Measurements from ENCODE around the gene OR51V1.
"Not testable (repeated sequence)": the region's sequence is repeated elsewhere in the genome, so short reads cannot be mapped to it uniquely, and the experiment has no call there.

The OR51V1 gene

DNA sequence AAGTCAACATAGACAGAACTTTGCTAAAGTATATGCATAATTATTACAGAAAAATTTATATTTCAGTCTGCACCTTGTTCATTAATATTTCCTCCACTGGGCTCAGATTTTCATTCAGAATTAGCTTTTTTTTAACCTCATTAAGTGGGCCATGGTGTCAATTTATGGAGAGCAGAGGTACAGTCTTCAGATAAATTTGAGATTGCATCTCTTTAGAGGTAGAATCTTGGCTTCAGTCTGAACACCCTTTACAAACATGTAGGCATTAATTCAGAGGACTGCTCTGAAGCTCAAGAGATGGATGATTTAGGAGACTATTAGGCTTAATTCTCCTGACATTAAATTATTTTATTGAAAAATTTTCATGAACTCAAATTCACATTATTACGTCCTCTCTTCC lies 29.8 kb upstream of the OR51V1 start:
- DNase-seq (ENCODE audit: low read depth): no peak

DNA sequence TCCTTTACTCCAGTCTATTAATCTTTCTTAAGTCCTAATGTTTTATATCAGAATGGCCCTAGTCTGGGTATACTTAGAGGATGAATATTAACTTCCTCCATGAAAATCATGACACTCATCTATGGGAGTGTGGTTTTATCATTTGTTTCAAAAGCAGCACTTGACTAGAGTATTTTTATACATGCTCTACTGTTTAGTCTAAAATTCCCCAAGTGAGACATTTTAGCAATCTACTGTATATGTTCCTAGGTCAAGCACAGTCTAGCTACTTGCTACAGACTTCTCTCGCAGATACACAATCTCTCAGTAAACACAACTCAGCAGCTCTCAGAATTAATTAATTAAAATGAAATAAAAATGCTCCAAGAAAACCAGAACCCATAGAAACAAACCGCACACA lies 29.3 kb upstream of the OR51V1 start:
- DNase-seq (ENCODE audit: low read depth): no peak

DNA sequence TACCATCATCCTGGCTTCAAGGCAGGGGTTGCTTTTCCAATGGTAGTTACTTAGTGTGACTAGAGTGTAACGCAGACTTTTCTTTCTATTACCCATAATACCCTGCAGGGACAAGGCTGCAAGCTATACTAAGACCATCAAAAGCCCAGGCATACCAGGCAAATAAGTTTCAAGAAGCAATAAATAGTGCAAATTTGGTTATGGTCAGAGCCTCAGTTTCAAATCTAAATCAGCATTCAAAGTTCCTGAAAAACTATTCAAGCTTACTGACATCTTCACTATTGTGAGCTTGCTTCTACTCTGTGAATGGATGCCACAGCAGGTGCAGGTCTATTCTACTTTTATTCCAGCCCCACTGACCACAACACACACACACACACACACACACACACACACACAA lies 28.9 kb upstream of the OR51V1 start:
- DNase-seq (ENCODE audit: low read depth): no peak

DNA sequence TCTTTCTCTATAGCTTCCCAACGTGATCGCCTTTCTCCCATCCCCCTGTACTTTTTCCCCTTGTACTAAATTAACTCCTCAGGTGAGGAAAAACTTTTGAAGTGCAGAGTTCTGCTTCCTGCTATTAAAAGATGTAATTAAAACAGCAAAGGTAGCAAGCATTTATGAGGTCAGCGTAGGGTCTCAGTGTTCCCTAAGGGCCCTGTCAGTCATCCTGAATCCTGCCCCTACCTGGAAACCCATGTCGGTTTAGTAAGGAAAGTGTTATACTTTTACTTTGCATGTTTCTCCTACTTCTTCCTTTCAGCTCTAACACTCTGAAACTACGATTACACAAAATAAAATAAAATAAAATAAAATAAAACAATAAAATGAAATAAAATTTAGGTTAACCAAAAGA lies 27.6 kb upstream of the OR51V1 start:
- no peak for DNase-seq (ENCODE audit: low read depth)

DNA sequence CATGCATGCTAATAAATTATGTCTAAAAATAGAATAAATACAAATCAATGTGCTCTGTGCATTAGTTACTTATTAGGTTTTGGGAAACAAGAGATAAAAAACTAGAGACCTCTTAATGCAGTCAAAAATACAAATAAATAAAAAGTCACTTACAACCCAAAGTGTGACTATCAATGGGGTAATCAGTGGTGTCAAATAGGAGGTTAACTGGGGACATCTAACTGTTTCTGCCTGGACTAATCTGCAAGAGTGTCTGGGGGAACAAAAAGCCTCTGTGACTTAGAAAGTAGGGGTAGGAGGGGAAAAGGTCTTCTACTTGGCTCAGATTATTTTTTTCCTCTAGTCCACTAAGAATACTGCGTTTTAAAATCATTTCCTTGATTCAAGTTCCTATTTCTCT lies 27.2 kb upstream of the OR51V1 start:
- no peak for DNase-seq (ENCODE audit: low read depth)

DNA sequence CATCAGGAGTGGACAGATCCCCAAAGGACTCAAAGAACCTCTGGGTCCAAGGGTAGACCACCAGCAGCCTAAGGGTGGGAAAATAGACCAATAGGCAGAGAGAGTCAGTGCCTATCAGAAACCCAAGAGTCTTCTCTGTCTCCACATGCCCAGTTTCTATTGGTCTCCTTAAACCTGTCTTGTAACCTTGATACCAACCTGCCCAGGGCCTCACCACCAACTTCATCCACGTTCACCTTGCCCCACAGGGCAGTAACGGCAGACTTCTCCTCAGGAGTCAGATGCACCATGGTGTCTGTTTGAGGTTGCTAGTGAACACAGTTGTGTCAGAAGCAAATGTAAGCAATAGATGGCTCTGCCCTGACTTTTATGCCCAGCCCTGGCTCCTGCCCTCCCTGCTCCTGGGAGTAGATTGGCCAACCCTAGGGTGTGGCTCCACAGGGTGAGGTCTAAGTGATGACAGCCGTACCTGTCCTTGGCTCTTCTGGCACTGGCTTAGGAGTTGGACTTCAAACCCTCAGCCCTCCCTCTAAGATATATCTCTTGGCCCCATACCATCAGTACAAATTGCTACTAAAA lies 26.3 kb upstream of the OR51V1 start, which contains the start of gene HBB:
Gene HBB, minus strand, starts transcription at position 340 of the 579 bp plus-strand sequence. Its CDS starts 50 bp downstream, at position 290.
- DNase-seq (ENCODE audit: low read depth): no peak

DNA sequence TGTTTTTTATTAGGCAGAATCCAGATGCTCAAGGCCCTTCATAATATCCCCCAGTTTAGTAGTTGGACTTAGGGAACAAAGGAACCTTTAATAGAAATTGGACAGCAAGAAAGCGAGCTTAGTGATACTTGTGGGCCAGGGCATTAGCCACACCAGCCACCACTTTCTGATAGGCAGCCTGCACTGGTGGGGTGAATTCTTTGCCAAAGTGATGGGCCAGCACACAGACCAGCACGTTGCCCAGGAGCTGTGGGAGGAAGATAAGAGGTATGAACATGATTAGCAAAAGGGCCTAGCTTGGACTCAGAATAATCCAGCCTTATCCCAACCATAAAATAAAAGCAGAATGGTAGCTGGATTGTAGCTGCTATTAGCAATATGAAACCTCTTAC lies 25.0 kb upstream of the OR51V1 start:
- no peak for DNase-seq (ENCODE audit: low read depth)

DNA sequence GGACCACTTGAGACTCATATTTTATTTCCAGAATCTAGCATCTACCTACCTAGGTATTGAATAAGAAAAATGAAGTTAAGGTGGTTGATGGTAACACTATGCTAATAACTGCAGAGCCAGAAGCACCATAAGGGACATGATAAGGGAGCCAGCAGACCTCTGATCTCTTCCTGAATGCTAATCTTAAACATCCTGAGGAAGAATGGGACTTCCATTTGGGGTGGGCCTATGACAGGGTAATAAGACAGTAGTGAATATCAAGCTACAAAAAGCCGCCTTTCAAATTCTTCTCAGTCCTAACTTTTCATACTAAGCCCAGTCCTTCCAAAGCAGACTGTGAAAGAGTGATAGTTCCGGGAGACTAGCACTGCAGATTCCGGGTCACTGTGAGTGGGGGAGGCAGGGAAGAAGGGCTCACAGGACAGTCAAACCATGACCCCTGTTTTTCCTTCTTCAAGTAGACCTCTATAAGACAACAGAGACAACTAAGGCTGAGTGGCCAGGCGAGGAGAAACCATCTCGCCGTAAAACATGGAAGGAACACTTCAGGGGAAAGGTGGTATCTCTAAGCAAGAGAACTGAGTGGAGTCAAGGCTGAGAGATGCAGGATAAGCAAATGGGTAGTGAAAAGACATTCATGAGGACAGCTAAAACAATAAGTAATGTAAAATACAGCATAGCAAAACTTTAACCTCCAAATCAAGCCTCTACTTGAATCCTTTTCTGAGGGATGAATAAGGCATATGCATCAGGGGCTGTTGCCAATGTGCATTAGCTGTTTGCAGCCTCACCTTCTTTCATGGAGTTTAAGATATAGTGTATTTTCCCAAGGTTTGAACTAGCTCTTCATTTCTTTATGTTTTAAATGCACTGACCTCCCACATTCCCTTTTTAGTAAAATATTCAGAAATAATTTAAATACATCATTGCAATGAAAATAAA lies 24.3 kb upstream of the OR51V1 start:
- no peak for DNase-seq (ENCODE audit: low read depth)

DNA sequence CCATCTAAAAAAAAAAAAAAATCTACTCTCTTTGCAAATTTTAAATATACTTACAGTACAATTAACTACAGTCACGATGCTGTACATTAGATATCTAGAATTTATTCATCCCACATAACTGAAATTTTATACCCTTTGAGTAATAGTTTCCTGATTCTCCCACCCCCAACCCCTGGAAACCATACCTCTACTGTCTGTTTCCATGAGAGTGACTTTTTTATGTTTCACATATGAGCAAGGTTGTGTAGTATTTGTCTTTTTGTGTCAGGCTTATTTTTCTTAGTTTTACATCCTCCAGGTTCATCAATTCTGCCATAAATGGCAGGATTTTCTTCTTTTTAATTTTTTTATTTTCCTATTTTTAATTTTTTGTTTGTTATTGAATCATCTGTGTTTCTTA lies 23.2 kb upstream of the OR51V1 start:
- no peak for DNase-seq (ENCODE audit: low read depth)

DNA sequence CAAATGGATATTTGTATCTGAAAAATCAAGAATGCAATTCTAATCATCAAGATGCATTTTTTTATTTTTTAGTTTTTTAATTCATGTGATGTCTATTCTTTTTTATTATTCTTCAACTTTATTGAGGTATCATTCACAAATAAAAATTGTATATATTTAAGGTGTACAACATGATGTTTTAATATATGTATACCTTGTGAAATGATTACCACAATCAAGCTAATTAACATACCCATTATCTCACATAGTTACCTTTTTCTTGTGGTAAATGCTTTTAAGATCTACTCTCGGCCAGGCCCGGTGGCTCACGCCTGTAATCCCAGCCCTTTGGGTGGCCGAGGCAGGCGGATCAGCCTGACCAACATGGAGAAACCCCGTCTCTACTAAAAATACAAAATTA lies 22.7 kb upstream of the OR51V1 start:
- no peak for DNase-seq (ENCODE audit: low read depth)

DNA sequence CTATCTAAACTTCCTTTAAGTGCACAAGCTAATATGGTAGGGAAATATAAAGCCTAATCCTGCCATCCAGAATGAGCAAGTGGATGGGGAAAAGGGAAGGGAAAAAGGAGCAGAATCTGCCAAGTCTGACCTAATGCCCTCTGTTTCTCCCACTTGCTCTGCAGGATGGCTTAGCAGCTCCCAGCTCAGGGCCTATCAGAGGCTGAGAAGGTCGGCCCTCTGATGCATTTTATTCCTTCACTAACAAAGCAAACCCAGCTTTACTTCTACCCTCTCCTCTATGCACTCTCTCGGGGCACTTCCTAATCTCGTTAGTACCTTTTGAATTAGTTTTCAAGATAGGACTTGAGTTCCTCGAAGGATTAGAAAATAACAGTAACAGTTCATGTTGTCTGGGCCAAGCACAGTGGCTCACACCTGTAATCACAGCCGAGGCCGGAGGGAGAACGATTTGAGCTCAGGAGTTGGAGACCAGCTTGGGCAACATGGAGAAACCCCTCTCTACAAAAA lies 9.9 kb upstream of the OR51V1 start:
- DNase-seq (ENCODE audit: low read depth): no peak

DNA sequence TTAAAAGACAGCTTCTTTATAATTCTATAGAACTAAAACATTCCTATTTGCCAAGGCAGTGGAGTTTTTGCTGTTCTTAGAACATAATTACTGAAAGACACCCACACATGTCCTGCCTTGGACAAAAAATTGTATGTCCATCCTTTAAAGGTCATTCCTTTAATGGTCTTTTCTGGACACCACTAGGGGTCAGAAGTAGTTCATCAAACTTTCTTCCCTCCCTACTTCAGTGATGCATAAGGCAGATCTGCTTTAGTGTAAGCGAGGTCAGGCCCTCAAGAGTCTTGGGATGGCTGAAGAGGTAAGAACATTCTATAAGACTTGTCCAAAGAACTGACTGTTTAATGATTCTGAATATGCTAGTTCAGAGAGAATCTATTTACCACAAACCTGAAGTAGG lies 4.3 kb upstream of the OR51V1 start:
- no peak for DNase-seq (ENCODE audit: low read depth)

DNA sequence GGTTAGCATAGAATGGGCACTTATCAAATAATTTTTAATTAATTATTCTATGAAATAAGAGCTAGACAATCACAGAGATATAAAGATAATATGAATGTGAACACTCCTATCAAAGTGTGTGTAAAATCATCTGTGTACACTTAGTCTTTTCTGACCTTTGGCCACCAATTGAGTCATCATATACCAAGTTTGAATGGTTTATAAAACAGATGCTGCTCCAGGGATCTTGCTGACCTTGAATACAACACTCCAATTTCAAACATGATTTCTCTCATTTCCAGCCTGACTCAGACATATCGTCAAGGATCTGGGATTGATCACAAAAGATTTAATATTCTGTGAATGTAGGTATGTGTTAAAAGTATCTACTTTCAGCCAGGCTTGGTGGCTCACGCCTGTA lies 2.9 kb upstream of the OR51V1 start:
- no peak for DNase-seq (ENCODE audit: low read depth)

DNA sequence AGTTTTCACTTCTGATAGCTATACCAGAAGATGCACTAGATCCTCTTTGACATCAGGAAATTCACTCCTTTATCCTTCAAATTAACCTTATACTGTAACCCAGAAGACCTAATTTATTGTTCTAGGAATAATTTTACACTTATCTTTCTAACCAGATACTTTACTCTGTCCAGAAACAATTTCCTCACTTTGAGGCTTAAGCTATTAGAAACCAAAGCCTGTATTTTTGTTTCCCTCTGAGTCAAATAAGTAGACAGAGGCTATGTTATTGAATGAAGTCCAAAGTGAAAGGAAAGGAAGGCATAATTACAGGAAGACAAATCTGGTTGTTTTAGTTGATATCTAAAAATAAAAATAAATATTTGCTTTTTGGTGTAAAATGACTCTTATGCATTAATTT lies 2.2 kb downstream of the OR51V1 start:
- no peak for DNase-seq (ENCODE audit: low read depth)

DNA sequence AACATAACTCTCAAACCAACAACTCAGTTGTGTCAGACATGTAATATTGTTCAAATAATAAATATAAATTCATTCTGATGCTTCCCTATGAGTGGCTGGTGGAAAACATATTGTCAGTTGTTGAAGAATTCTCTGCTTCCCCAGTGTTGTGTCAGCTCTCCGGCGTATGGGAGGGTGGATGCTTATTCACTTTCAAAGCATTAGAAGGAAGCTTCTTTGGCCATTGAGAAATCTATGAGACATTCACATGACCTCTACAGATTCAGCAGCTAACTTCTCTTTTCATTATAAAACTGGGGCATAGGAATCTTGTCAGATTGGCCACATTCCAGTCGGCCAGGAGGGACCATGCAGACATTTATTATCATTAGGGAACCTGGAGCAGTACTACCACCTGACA lies 2.9 kb downstream of the OR51V1 start:
- DNase-seq (ENCODE audit: low read depth): no peak

DNA sequence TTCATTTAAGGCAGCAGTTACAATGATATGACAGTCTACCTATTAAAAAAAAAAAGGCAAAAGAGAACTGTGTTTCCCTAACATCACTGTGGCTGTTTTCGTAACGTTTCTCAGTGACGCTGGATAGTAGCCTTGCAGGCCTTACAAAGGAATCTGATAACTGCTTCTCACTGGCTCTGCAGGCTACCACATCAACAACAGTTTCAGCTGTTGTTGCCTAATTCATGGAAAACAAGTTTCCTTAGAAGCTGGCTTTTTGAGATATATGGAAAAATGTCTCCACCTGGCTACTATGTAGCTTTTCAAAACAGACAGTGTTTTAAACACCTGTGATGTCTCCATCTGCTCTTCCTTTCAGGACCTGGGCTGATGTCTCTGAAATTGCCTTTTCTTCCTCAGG lies 3.8 kb downstream of the OR51V1 start:
- no peak for DNase-seq (ENCODE audit: low read depth)

DNA sequence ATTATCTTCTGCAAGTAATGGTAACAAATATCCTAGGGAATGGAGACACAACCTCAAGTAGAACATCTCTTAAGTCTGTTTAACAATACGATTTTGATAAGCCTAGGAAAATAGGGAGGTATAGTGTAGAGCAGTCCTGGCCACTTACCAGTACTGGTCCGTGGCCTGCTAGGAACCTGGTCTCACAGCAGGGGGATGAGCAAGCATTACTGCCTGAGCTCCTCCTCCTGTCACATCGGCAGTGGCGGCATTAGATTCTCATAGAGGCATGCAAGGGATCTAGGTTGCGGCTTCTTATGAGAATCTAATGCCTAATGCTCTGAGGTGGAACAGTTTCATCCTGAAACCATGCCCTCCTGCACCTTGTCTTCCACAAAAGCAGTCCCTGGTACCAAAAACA lies 4.4 kb downstream of the OR51V1 start:
- DNase-seq (ENCODE audit: low read depth): no peak

DNA sequence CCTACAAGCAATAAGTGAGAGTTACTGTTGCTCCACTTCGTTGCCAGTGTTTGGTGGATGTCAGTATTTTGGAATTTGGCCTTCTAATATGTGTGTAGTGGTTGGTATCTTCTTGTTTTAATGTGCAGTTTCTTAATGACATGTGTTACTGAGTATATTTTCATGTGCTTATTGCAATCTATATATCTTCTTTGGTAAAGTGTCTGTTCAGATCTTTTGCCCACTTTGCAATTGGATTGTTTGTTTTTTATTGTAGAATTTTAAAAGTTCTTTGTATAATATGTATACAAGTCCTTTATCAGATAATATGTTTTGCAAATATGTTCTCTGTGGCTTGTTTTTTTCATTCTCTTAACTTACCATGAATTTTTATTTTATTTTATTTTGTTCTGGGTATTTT lies 7.7 kb downstream of the OR51V1 start:
- no peak for DNase-seq (ENCODE audit: low read depth)

DNA sequence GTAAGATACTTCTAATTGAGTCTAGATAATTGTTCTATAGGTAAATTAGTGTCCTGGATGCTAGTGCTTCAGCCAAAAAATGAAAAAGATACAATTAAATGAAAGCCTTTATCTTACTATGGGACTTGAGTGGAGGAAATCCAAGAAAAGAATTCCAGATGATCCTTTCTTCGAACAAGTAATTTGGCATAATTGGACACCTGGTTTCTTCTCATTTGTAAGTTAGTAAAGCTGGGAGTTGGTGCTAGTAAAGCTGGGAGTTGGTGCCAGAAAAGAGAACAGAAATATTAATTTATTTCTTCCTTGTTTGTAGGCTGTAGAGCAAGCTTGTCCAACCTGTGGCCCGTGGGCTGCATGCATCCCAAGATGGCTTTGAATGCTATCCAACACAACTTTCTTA lies 12.3 kb downstream of the OR51V1 start:
- no peak for DNase-seq (ENCODE audit: low read depth)

DNA sequence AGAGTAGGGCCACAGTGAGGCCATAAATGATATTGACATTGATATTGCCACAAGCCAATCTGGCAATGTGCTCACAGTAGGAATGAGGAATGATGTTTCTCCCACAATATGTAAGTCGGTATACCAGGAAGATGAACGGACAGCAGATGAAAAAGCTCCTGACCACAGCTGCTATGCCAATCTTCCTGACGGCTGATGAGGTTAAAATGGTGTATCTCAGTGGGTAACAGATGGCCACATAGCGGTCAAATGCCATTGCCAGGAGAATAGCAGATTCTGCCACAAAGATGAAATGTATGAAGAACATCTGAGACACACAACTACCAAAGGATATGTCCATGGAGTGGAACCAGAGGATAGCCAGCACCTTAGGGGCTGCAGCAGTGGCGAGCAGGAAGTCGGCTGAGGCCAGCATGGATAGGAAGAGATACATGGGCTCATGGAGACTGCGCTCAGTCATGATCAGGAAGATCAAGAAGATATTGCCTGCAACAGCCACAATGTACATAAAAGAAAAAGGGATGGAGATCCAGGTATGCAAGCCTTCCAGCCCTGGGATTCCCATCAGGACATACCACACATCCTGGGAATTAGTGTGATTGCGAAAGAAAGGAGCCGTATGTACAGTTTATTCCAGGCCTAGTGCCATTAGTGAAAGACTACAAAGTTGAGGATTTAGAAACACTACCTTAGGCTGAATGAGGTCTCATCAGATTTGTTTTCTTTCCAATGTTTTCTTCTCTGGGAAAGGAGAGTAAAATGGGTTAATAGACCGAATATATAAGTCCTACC lies 22.2 kb downstream of the OR51V1 start:
- no peak for DNase-seq (ENCODE audit: low read depth)

DNA sequence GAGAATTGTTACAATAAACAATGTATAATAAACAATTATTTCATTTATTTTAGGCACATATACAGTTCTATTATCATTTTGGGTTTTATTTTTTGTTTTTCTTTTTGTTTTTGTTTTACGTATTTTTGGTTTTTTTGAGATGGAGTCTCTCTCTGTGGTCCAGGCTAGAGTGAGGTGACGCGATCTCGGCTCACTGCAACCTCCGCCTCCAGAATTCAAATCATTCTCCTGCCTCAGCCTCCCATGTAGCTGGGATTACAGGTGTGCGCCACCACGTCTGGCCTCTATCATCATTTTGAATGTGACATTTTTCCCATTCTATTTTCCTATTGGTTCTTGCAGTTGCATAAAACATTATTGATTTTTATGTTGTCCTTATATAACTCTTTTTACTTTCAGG lies 25.5 kb downstream of the OR51V1 start:
- DNase-seq (ENCODE audit: low read depth): no peak

DNA sequence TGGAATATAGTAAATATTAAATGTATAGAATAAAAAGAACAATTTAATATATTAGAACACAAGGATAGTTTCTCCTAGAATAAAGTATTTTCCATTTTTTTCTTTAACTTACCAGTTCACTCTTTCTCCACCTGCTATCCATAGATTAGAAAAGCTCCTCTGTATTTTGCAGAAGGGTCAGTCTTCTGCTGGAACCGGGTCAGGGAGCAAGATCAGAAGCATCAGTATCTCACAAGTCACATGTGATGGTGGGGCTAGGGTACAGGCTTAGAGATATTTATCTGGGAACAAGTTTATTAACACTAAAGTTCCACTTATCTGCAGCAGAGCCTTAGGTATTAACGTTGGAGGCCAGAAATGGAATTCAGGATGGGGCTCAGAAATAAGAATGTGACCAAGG lies 28.6 kb downstream of the OR51V1 start:
- DNase-seq (ENCODE audit: low read depth): no peak

DNA sequence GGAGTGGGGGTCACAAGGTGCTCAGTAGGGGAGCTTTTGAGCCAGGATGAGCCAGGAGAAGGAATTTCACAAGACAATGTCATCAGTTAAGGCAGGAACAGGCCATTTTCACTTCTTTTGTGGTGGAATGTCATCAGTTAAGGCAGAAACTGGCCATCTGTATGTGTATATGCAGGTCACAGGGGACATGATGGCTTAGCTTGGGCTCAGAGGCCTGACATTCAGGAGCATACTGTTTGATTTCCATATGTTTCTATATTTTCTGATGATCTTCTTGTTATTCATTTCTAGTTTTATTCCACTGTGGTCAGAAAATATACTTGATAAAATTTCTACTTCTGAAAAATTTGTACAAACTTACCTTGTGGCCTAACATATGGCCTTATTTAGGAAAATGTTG lies 34.6 kb downstream of the OR51V1 start:
- DNase-seq (ENCODE audit: low read depth): not testable (repeated sequence)

Measured in stimulated activated CD8-positive, alpha-beta memory T cell treated with anti-CD3 and anti-CD28 coated beads, Interleukin-15, amount 100 ng/mL, for 24 hours (primary cell).